Activated T-cell treated with anti-CD3 and anti-CD28 coated beads, Interleukin-2, amount 50 U/mL, for 4 hours (primary cell): ENCODE measurements around the gene ETDC. TPM values are rescaled to one million over a fixed set of nuclear protein-coding genes. Genes with fewer than 3 reads are reported as not detected.
A peak's percentile ranks its signal among the peaks of the same experiment; 100 is the strongest.
"Not testable (repeated sequence)": the region's sequence is repeated elsewhere in the genome, so short reads cannot be mapped to it uniquely, and the experiment has no call there.

Experiments
- ATAC-seq, 2 donors: fragments of 200-7000 bp; cut with Tn5 transposase; one replicate each; pipeline ENCODE4 v1.10.0; 2021
- DNase-seq: peaks from one replicate; pipeline ENCODE4 v3.0.0-alpha.2; 2020
- H3K27me3 Mint-ChIP-seq: one replicate; pipeline ENCODE4 v1.8.0; 2021; ENCODE audit warnings: low read depth, mixed read lengths
- H3K36me3 Mint-ChIP-seq: one replicate; pipeline ENCODE4 v1.8.0; 2022; ENCODE audit warnings: mixed read lengths; ENCODE audit not compliant: insufficient read depth
- H3K4me1 Mint-ChIP-seq: one replicate; pipeline ENCODE4 v1.8.0; 2021; ENCODE audit warnings: low read depth, mixed read lengths
- H3K4me3 Mint-ChIP-seq: one replicate; pipeline ENCODE4 v1.8.0; 2021; ENCODE audit warnings: mild to moderate bottlenecking, moderate library complexity, mixed read lengths
- H3K9me3 Mint-ChIP-seq: one replicate; pipeline ENCODE4 v1.8.0; 2021; ENCODE audit warnings: mixed read lengths
- total RNA-seq, 3 donors: library from RNA; stranded (reverse); gene quantifications; one replicate each; pipeline ENCODE4 v1.2.1, GENCODE V29; 2021

Gene ETDC
- total RNA-seq, result not detected

- ATAC-seq, result no peak
- no peak for DNase-seq
- H3K27me3 Mint-ChIP-seq, result no peaks in the 10 kb centered on the region
- no peaks in the 10 kb centered on the region for H3K36me3 Mint-ChIP-seq
- H3K4me1 Mint-ChIP-seq, result peaks cover 3% of the 10 kb centered on the region
- H3K4me3 Mint-ChIP-seq, result no peak within 1 kb of the TSS
- H3K9me3 Mint-ChIP-seq, result peaks cover 10% of the 10 kb centered on the region
These were observed at the start of gene ETDC for GRCh38 chrX:135309430-135309923. Gene ETDC (plus strand): TSS chrX:135309480. CDS start chrX:135309480, 0 bp downstream.

GRCh38 chrX:135260976-135261375 is 48.3 kb upstream of the ETDC start:
- ATAC-seq, H3K9me3 Mint-ChIP-seq, H3K27me3 Mint-ChIP-seq, H3K4me3 Mint-ChIP-seq, DNase-seq, H3K4me1 Mint-ChIP-seq, H3K36me3 Mint-ChIP-seq: not testable (repeated sequence)

GRCh38 chrX:135263376-135263775 is 45.9 kb upstream of the ETDC start:
- DNase-seq, ATAC-seq, H3K4me3 Mint-ChIP-seq, H3K27me3 Mint-ChIP-seq, H3K4me1 Mint-ChIP-seq, H3K36me3 Mint-ChIP-seq, H3K9me3 Mint-ChIP-seq: not testable (repeated sequence)

GRCh38 chrX:135264206-135264605 is 45.1 kb upstream of the ETDC start:
- H3K4me1 Mint-ChIP-seq, result no peaks in the 10 kb centered on the region
- peaks cover 9% of the 10 kb centered on the region for H3K27me3 Mint-ChIP-seq
- ATAC-seq (no peak), DNase-seq (no peak)
- peaks cover 11% of the 10 kb centered on the region for H3K9me3 Mint-ChIP-seq
- no peaks in the 10 kb centered on the region for H3K36me3 Mint-ChIP-seq
- no peak overlapping the region for H3K4me3 Mint-ChIP-seq

- H3K9me3 Mint-ChIP-seq, result peaks cover 8% of the 10 kb centered on the region
- no peak overlapping the region for H3K4me3 Mint-ChIP-seq
- no peaks in the 10 kb centered on the region for H3K36me3 Mint-ChIP-seq
- no peak for ATAC-seq
- no peak for DNase-seq
- no peaks in the 10 kb centered on the region for H3K4me1 Mint-ChIP-seq
- no peaks in the 10 kb centered on the region for H3K27me3 Mint-ChIP-seq
These were observed 36.1 kb upstream of the ETDC start for GRCh38 chrX:135273162-135273561.

GRCh38 chrX:135275973-135276372 is 33.3 kb upstream of the ETDC start:
- H3K4me1 Mint-ChIP-seq, result no peaks in the 10 kb centered on the region
- ATAC-seq (no peak), DNase-seq (no peak)
- peaks cover 2% of the 10 kb centered on the region for H3K36me3 Mint-ChIP-seq
- H3K9me3 Mint-ChIP-seq, result peaks cover 15% of the 10 kb centered on the region
- H3K27me3 Mint-ChIP-seq, result no peaks in the 10 kb centered on the region
- no peak overlapping the region for H3K4me3 Mint-ChIP-seq

- DNase-seq (no peak), ATAC-seq (no peak)
- no peak overlapping the region for H3K4me3 Mint-ChIP-seq
- H3K36me3 Mint-ChIP-seq, result peaks cover 26% of the 10 kb centered on the region
- H3K4me1 Mint-ChIP-seq, result no peaks in the 10 kb centered on the region
- H3K9me3 Mint-ChIP-seq, result peaks cover 3% of the 10 kb centered on the region
- no peaks in the 10 kb centered on the region for H3K27me3 Mint-ChIP-seq
These were observed 21.9 kb upstream of the ETDC start for GRCh38 chrX:135287266-135287823.

GRCh38 chrX:135295238-135295943 is 13.9 kb upstream of the ETDC start:
- Mint-ChIP-seq H3K36me3 (peaks cover 14% of the 10 kb centered on the region), H3K4me3 (peak overlapping the region; percentile 91)

GRCh38 chrX:135295944-135296305 is 13.4 kb upstream of the ETDC start:
- Mint-ChIP-seq H3K36me3 (peaks cover 9% of the 10 kb centered on the region), H3K9me3 (peaks cover 2% of the 10 kb centered on the region), H3K4me3 (peak overlapping the region; percentile 91), H3K27me3 (no peaks in the 10 kb centered on the region), H3K4me1 (peaks cover 11% of the 10 kb centered on the region)
- ATAC-seq, result peak; percentile 52 to 64
- no peak for DNase-seq

More at GRCh38 chrX:135295238-135295943, 13.9 kb upstream of the ETDC start:
- Mint-ChIP-seq H3K9me3 (peaks cover 3% of the 10 kb centered on the region), H3K27me3 (no peaks in the 10 kb centered on the region), H3K4me1 (peaks cover 11% of the 10 kb centered on the region)
- DNase-seq, result peak; percentile 52
- ATAC-seq, result peak; percentile 96 to 98

GRCh38 chrX:135302269-135302873 is 6.9 kb upstream of the ETDC start:
- no peak for DNase-seq
- ATAC-seq, result no peak
- no peaks in the 10 kb centered on the region for H3K27me3 Mint-ChIP-seq

GRCh38 chrX:135304741-135305140 is 4.5 kb upstream of the ETDC start:
- Mint-ChIP-seq H3K4me1 (peaks cover 3% of the 10 kb centered on the region), H3K36me3 (no peaks in the 10 kb centered on the region), H3K27me3 (no peaks in the 10 kb centered on the region), H3K9me3 (no peaks in the 10 kb centered on the region), H3K4me3 (no peak overlapping the region)
- ATAC-seq, result no peak
- DNase-seq, result no peak

More at GRCh38 chrX:135302269-135302873, 6.9 kb upstream of the ETDC start:
- Mint-ChIP-seq H3K4me1 (peaks cover 3% of the 10 kb centered on the region), H3K9me3 (no peaks in the 10 kb centered on the region), H3K36me3 (no peaks in the 10 kb centered on the region), H3K4me3 (no peak overlapping the region)

- no peak for ATAC-seq
- no peak for DNase-seq
- Mint-ChIP-seq H3K27me3 (no peaks in the 10 kb centered on the region), H3K36me3 (no peaks in the 10 kb centered on the region), H3K9me3 (peaks cover 4% of the 10 kb centered on the region), H3K4me3 (no peak overlapping the region), H3K4me1 (peaks cover 3% of the 10 kb centered on the region)
These were observed 2.1 kb upstream of the ETDC start for GRCh38 chrX:135307171-135307570.

GRCh38 chrX:135308345-135308855 is 880 bp upstream of the ETDC start:
- Mint-ChIP-seq H3K9me3 (peaks cover 5% of the 10 kb centered on the region), H3K4me3 (no peak overlapping the region), H3K36me3 (no peaks in the 10 kb centered on the region), H3K4me1 (peaks cover 3% of the 10 kb centered on the region), H3K27me3 (no peaks in the 10 kb centered on the region)
- ATAC-seq (no peak), DNase-seq (no peak)

GRCh38 chrX:135315864-135316263 is 6.6 kb downstream of the ETDC start:
- Mint-ChIP-seq H3K4me3 (no peak overlapping the region), H3K9me3 (peaks cover 16% of the 10 kb centered on the region), H3K36me3 (peaks cover 19% of the 10 kb centered on the region), H3K4me1 (no peaks in the 10 kb centered on the region), H3K27me3 (no peaks in the 10 kb centered on the region)
- DNase-seq, result no peak
- ATAC-seq, result no peak
